ENCODE results near the gene PPM1B.
"Not testable (repeated sequence)": the region's sequence is repeated elsewhere in the genome, so short reads cannot be mapped to it uniquely, and the experiment has no call there.

The PPM1B gene

DNA sequence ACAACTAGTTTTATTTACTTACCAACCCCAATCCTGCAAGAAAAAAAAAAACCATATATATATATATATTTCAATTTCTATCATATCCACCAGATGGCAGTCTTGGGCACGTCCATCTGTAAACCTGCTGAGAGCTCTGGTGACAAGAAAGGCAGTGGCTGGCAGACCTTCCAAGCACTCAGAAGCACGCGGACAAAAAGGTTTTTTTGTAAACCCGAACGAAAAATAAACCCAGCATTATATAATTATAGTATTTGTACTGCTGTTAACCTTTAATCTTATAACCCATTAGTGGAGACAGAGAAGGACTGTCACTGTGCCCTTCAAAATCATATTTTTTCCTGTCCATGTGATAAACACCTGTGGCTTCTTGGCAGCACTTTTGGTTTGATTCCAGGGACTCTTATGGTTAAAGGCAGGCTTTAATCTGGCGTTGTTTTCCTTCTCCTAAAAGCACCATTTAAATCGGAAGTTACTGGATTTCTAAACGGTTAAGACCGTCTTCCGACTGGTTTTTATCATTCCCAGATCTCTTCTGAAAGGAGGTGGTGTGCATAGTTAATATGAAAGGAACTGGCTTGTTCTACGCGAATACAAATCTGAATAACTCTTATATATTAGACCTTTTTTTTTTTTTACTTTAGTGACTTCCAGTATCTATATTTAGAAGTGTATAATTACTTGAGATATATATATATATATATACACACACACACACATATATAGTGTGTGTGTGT lies 75.6 kb downstream of the PPM1B start:
- DNase-seq: peak; percentile 77 to 90 (median 87)
- WGBS (ENCODE audit: insufficient coverage): 0% methylated on average over 1 of the region's 12 CpGs
- Histone ChIP-seq H3K27me3 (replicated peaks in 2 of 5; ENCODE audit: control insufficient read depth in 4 of 5, insufficient read depth in 5 of 5, low read length in 4 of 5) (no peaks in the 10 kb centered on the region), H3K9me3 (ENCODE audit: control extremely low read depth in 1 of 5, control insufficient read depth in 4 of 5, insufficient read depth in 2 of 5, low read depth in 1 of 5, low read length in 4 of 5) (no peaks in the 10 kb centered on the region), H3K4me3 (ENCODE audit: control insufficient read depth in 1 of 7, extremely low read depth in 1 of 7, insufficient read depth in 4 of 7, low read depth in 2 of 7, low read length in 6 of 7) (peak overlapping the region in 6 of 7 experiments; percentile 25 to 83 (median 58)), H3K4me1 (ENCODE audit: control extremely low read depth in 1 of 4, control insufficient read depth in 4 of 4, insufficient read depth in 4 of 4, low read length in 3 of 4) (peaks cover 0 to 11% (median 7%) of the 10 kb centered on the region in 4 experiments), H3K27ac (ENCODE audit: insufficient read depth in 1 of 2, low read depth in 1 of 2, low read length in 2 of 2, poor library complexity in 1 of 2, severe bottlenecking in 2 of 2) (peak overlapping the region in 1 of 2 experiments; percentile 54), H3K36me3 (ENCODE audit: control insufficient read depth in 4 of 4, insufficient read depth in 4 of 4, low read length in 3 of 4) (no peaks in the 10 kb centered on the region)
- ChIA-PET CTCF (interaction anchor here (1.4 to 2.2 kb wide), 3 partner anchors 10 to 161 kb away, joined by 3 to 9 read pairs (median 6); no protein-coding TSS in a partner anchor), POLR2A (no interaction called here)

GRCh38 chr2:44245083-44245861 lies 76.6 kb downstream of the PPM1B start:
- ChIA-PET CTCF (interaction anchor here (0.8 to 2.2 kb wide), 7 partner anchors 10 to 264 kb away, joined by 3 to 9 read pairs (median 3); no protein-coding TSS in a partner anchor), POLR2A (no interaction called here)

DNA sequence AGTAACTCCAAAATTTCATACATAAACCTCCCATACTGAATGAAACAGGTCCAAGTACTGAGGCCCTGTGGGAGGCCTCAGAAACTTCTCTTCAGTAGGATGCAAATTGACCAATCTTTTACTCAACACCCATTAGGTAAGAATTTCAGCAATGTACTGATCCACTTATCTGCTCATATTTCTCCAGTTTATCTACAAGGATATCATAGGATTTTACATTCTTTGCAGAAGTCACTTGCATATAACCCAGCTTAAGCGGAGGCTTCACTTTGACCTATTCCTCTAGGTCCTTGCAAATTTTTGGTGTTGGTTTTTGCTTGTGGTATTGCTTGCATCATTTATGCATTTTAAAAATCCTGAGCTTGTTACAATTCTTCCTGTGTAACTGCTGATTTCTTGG lies 77.8 kb downstream of the PPM1B start:
- ChIA-PET POLR2A (interaction anchor here (0.6 kb wide), 1 partner anchor 13 kb away, joined by 3 read pairs; no protein-coding TSS in a partner anchor), CTCF (interaction anchor here (0.8 to 2.2 kb wide), 5 partner anchors 45 to 174 kb away, joined by 3 to 6 read pairs (median 4); no protein-coding TSS in a partner anchor)
- Histone ChIP-seq H3K36me3 (ENCODE audit: control insufficient read depth in 4 of 4, insufficient read depth in 4 of 4, low read length in 3 of 4) (no peaks in the 10 kb centered on the region), H3K27me3 (replicated peaks in 2 of 5; ENCODE audit: control insufficient read depth in 4 of 5, insufficient read depth in 5 of 5, low read length in 4 of 5) (no peaks in the 10 kb centered on the region), H3K4me1 (ENCODE audit: control extremely low read depth in 1 of 4, control insufficient read depth in 4 of 4, insufficient read depth in 4 of 4, low read length in 3 of 4) (peaks cover 0 to 11% (median 7%) of the 10 kb centered on the region in 4 experiments), H3K4me3 (ENCODE audit: control insufficient read depth in 1 of 7, extremely low read depth in 1 of 7, insufficient read depth in 4 of 7, low read depth in 2 of 7, low read length in 6 of 7) (no peak overlapping the region), H3K9me3 (ENCODE audit: control extremely low read depth in 1 of 5, control insufficient read depth in 4 of 5, insufficient read depth in 2 of 5, low read depth in 1 of 5, low read length in 4 of 5) (peaks cover 0 to 3% (median 0%) of the 10 kb centered on the region in 5 experiments), H3K27ac (ENCODE audit: insufficient read depth in 1 of 2, low read depth in 1 of 2, low read length in 2 of 2, poor library complexity in 1 of 2, severe bottlenecking in 2 of 2) (no peak overlapping the region)
- DNase-seq: no peak
- WGBS (ENCODE audit: insufficient coverage): no CpG with 5 or more reads among the region's 1 CpG

More at GRCh38 chr2:44245083-44245861, 76.6 kb downstream of the PPM1B start:
- Histone ChIP-seq H3K27me3 (replicated peaks in 2 of 5; ENCODE audit: control insufficient read depth in 4 of 5, insufficient read depth in 5 of 5, low read length in 4 of 5) (no peaks in the 10 kb centered on the region), H3K4me3 (ENCODE audit: control insufficient read depth in 1 of 7, extremely low read depth in 1 of 7, insufficient read depth in 4 of 7, low read depth in 2 of 7, low read length in 6 of 7) (peak overlapping the region in 1 of 7 experiments; percentile 28), H3K9me3 (ENCODE audit: control extremely low read depth in 1 of 5, control insufficient read depth in 4 of 5, insufficient read depth in 2 of 5, low read depth in 1 of 5, low read length in 4 of 5) (no peaks in the 10 kb centered on the region), H3K27ac (ENCODE audit: insufficient read depth in 1 of 2, low read depth in 1 of 2, low read length in 2 of 2, poor library complexity in 1 of 2, severe bottlenecking in 2 of 2) (no peak overlapping the region), H3K4me1 (ENCODE audit: control extremely low read depth in 1 of 4, control insufficient read depth in 4 of 4, insufficient read depth in 4 of 4, low read length in 3 of 4) (peaks cover 0 to 11% (median 7%) of the 10 kb centered on the region in 4 experiments), H3K36me3 (ENCODE audit: control insufficient read depth in 4 of 4, insufficient read depth in 4 of 4, low read length in 3 of 4) (no peaks in the 10 kb centered on the region)
- no CpG with 5 or more reads among the region's 3 CpGs for WGBS (ENCODE audit: insufficient coverage)
- no peak for DNase-seq

DNA sequence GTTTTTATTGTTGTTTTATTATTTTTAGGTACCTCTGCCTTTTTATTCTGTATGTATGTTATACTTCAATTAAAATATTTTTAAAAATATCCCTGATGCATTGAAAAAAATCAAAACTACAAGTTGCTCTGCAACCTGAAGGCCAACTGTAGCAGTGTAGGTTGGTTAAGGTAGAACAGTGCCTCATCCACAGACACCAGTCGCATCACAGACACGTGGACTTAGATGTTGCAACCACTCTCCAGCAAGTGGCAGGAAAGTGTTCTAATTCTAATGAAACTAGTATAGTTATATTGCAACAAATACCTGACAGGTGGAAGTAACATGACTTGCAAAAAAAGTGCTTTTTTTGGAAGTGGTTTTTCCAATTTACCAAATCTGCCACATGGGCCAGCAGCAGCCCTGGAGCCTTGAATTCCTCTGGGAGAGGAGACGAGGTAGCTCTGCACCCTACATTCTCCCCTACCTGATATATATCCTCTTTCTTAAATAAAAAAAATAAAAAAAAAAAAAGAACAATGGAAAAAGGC lies 78.2 kb downstream of the PPM1B start:
- WGBS (ENCODE audit: insufficient coverage): no CpG with 5 or more reads among the region's 3 CpGs
- ChIA-PET CTCF (interaction anchor here (0.8 to 2.2 kb wide), 5 partner anchors 45 to 174 kb away, joined by 3 to 6 read pairs (median 4); no protein-coding TSS in a partner anchor), POLR2A (interaction anchor here (0.6 kb wide), 1 partner anchor 13 kb away, joined by 3 read pairs; no protein-coding TSS in a partner anchor)
- no peak for DNase-seq
- Histone ChIP-seq H3K9me3 (ENCODE audit: control extremely low read depth in 1 of 5, control insufficient read depth in 4 of 5, insufficient read depth in 2 of 5, low read depth in 1 of 5, low read length in 4 of 5) (peaks cover 0 to 6% (median 0%) of the 10 kb centered on the region in 5 experiments), H3K4me3 (ENCODE audit: control insufficient read depth in 1 of 7, extremely low read depth in 1 of 7, insufficient read depth in 4 of 7, low read depth in 2 of 7, low read length in 6 of 7) (no peak overlapping the region), H3K36me3 (ENCODE audit: control insufficient read depth in 4 of 4, insufficient read depth in 4 of 4, low read length in 3 of 4) (no peaks in the 10 kb centered on the region), H3K27ac (ENCODE audit: insufficient read depth in 1 of 2, low read depth in 1 of 2, low read length in 2 of 2, poor library complexity in 1 of 2, severe bottlenecking in 2 of 2) (no peak overlapping the region), H3K4me1 (ENCODE audit: control extremely low read depth in 1 of 4, control insufficient read depth in 4 of 4, insufficient read depth in 4 of 4, low read length in 3 of 4) (peaks cover 0 to 11% (median 7%) of the 10 kb centered on the region in 4 experiments), H3K27me3 (replicated peaks in 2 of 5; ENCODE audit: control insufficient read depth in 4 of 5, insufficient read depth in 5 of 5, low read length in 4 of 5) (no peaks in the 10 kb centered on the region)

DNA sequence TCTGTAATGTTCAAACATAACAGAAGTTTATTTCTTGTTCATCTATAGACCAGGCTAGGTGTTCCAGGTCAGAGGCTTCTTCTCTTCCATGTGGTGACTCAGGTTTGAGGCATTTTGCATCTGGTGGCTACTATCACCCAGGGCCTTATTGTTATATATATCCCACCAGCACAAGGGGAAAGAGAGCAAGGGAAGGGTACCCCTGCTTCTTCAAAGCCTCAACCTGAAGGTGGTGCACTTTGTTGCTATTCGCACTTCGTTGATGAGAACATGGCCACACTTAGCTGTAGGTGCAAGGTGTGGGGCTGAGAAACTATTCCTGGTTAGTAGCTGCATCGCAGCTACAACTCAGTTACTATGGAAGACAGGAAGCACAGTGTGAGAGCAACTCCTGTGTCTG lies 79.2 kb downstream of the PPM1B start:
- no peak overlapping the region for H3K27ac ChIP-seq (ENCODE audit: insufficient read depth in 1 of 2, low read depth in 1 of 2, low read length in 2 of 2, poor library complexity in 1 of 2, severe bottlenecking in 2 of 2)
- CTCF ChIA-PET: interaction anchor here (1.0 to 1.7 kb wide), 3 partner anchors 95 to 175 kb away, joined by 3 to 4 read pairs (median 4); no protein-coding TSS in a partner anchor
- peaks cover 0 to 11% (median 7%) of the 10 kb centered on the region in 4 experiments for H3K4me1 ChIP-seq (ENCODE audit: control extremely low read depth in 1 of 4, control insufficient read depth in 4 of 4, insufficient read depth in 4 of 4, low read length in 3 of 4)
- no peaks in the 10 kb centered on the region for H3K36me3 ChIP-seq (ENCODE audit: control insufficient read depth in 4 of 4, insufficient read depth in 4 of 4, low read length in 3 of 4)
- DNase-seq: peak in 1 of 3 donors; percentile 22
- H3K4me3 ChIP-seq (ENCODE audit: control insufficient read depth in 1 of 7, extremely low read depth in 1 of 7, insufficient read depth in 4 of 7, low read depth in 2 of 7, low read length in 6 of 7): no peak overlapping the region
- 100% methylated on average over 3 of the region's 3 CpGs for WGBS (ENCODE audit: insufficient coverage)
- POLR2A ChIA-PET: no interaction called here
- no peaks in the 10 kb centered on the region for H3K27me3 ChIP-seq (replicated peaks in 2 of 5; ENCODE audit: control insufficient read depth in 4 of 5, insufficient read depth in 5 of 5, low read length in 4 of 5)
- peaks cover 0 to 9% (median 0%) of the 10 kb centered on the region in 5 experiments for H3K9me3 ChIP-seq (ENCODE audit: control extremely low read depth in 1 of 5, control insufficient read depth in 4 of 5, insufficient read depth in 2 of 5, low read depth in 1 of 5, low read length in 4 of 5)

DNA sequence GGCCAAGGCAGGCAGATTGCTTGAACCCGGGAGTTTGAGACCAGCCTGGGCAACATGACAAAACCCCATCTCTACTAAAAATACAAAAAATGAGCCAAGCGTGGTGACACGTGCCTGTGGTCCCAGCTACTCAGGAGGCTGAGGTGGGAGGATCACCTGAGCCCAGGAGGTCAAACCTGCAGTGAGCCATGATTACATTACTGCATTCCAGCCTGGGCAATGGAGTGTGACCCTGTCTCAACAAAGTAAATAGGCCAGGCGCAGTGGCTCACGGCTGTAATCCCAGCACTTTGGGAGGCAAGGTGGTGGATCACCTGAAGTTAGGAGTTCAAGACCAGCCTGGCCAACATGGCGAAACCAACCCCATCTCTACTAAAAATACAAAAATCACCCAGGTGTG lies 80.6 kb downstream of the PPM1B start:
- CTCF ChIA-PET: interaction anchor here (0.7 to 1.9 kb wide), 2 partner anchors 19 to 46 kb away, joined by 3 to 6 read pairs; no protein-coding TSS in a partner anchor
- H3K27me3 ChIP-seq (replicated peaks in 2 of 5; ENCODE audit: control insufficient read depth in 4 of 5, insufficient read depth in 5 of 5, low read length in 4 of 5); H3K4me3 ChIP-seq (ENCODE audit: control insufficient read depth in 1 of 7, extremely low read depth in 1 of 7, insufficient read depth in 4 of 7, low read depth in 2 of 7, low read length in 6 of 7); H3K4me1 ChIP-seq (ENCODE audit: control extremely low read depth in 1 of 4, control insufficient read depth in 4 of 4, insufficient read depth in 4 of 4, low read length in 3 of 4); H3K27ac ChIP-seq (ENCODE audit: insufficient read depth in 1 of 2, low read depth in 1 of 2, low read length in 2 of 2, poor library complexity in 1 of 2, severe bottlenecking in 2 of 2); POLR2A ChIA-PET; H3K36me3 ChIP-seq (ENCODE audit: control insufficient read depth in 4 of 4, insufficient read depth in 4 of 4, low read length in 3 of 4); DNase-seq: not testable (repeated sequence)
- 92% methylated on average over 4 of the region's 6 CpGs for WGBS (ENCODE audit: insufficient coverage)
- peaks cover 0 to 15% (median 0%) of the 10 kb centered on the region in 5 experiments for H3K9me3 ChIP-seq (ENCODE audit: control extremely low read depth in 1 of 5, control insufficient read depth in 4 of 5, insufficient read depth in 2 of 5, low read depth in 1 of 5, low read length in 4 of 5)

All from common myeloid progenitor, CD34-positive (primary cell).